T1000 (cell line): ENCODE results near the gene GPM6B.
A peak's percentile ranks its signal among the peaks of the same experiment; 100 is the strongest.

ENCODE experiments used
- DNase-seq: peaks from one replicate; lab custom pipeline; 2025; ENCODE audit warnings: mixed read lengths; lab: John Stamatoyannopoulos, UW

Gene GPM6B

DNA sequence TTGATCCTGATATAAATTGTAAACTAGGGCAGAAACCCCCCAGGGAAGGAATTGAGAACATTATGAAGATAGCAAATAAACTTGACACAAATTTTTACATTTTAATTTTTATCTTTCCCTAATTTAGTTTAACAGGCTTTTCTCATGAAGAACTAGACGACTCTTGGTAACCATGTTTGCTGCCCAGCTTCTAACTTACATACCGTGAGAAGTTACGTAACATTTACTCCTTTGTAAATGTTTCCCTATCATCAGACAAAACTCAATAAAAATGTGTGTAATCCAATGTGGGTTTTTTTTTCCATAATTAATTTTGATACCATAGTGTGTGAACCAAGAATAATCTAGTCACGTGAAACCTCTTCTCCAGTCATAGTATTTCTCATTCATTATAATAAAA lies 48.0 kb downstream of the GPM6B start:
- no peak for DNase-seq

DNA sequence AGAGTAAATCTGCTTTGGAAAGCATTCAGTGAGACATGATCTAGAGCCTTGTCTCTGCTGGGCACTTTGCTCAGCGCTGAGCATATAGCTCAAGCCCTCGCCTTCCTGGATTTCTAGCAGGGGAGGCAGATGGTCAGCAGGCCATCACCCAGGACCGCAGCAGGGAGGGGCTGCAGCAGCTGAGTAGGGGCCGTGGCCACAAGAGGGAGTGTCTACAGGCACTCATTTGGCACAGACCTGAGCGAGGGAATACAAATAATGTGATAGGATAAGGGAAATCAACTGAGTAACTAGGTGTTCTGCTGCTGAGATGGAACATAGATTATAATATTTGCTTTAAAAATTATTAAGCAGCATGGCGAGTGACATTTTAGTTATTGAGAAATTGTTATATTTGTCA lies 52.1 kb downstream of the GPM6B start:
- DNase-seq: no peak

DNA sequence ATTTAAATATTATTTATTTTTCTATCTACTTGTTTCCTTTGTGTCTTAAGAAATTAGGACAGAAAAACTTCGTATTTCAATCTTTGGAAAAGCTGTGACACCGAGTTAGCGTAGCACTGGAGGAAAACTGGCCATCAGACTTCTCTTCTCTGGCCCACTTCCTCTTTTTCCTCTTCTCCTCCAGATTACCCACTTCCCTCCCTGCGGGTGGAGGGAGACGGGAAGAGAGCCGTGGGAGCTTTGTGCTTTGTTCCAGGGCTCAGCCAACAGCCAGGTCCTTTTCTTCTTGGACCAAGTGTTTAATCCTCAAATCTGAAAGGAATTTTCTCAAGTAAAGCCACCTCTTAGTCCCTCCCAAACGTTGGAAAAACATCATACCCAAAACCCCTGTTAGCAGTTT lies 52.6 kb downstream of the GPM6B start:
- DNase-seq: no peak

DNA sequence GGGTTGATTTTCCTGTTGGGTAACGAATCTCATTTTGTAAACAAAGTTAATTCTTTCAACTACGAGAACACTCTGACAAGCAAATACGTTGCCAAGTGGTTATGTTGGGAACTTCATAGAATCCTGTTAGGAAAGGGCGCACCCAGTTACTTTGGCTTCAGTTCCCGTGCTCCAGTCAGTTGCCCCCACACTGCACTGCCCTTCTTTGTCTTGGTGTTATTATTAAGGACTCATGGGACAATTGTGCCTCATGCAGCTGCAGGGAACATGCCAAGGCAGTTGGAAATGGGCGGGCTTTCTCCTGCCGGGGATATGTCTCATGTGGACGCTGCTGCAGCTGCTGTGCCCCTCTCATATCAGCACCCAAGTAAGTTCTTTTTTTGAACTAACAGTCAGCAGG lies 53.4 kb downstream of the GPM6B start:
- DNase-seq: no peak

DNA sequence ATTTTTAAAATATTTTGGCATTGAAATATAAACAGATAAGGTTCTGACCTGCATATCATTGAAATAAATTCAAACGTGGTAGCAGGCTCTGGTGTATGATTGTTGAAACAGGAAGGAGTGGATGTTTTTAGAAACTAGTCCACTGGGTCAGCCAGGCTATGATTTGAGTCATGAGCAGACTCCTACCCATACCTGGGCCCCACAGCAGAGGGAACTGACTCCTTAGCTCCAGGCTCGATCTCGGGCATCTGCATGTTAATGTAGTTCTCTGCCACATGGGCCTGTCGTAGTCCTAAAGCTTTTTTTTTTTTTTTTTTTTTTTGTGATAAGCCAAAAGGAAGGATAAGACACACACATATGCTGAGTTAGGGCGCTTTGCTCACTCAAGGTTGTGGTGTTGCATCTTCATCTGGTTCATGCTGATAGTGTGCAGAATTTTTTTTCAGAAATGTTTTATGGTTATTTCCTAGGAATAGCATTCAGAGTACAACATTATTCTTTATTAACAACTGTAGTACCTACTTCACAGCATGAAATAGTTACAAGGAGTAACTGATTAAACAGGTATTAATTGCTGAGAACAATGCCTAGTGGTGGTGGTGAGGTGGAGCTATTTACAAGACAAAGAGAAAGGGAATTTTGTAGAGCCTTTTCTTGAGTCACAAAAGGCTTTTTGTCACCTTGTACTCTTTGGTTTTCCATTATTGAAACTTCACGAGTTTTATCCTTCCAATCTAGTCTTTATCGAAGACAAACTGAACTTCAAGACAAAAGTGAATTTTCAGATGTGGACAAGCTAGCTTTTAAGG lies 55.1 kb downstream of the GPM6B start:
- no peak for DNase-seq

DNA sequence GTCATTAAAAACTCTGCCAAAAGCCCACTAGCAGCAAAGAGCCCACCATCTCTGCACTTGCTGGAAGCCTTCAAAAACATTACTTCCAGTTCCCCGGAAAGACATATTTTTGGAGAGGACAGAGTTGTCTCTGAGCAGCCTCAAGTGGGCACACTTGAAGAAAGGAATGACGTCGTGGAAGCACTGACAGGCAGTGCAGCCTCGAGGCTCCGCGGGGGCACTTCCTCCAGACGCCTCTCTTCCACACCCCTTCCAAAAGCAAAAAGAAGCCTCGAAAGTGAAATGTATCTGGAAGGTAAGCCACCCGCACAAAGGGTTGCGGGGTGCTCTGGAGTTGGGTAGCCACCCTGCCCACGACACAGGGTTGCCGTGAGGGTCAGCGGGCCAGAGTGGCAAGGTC lies 56.5 kb downstream of the GPM6B start:
- DNase-seq: no peak

DNA sequence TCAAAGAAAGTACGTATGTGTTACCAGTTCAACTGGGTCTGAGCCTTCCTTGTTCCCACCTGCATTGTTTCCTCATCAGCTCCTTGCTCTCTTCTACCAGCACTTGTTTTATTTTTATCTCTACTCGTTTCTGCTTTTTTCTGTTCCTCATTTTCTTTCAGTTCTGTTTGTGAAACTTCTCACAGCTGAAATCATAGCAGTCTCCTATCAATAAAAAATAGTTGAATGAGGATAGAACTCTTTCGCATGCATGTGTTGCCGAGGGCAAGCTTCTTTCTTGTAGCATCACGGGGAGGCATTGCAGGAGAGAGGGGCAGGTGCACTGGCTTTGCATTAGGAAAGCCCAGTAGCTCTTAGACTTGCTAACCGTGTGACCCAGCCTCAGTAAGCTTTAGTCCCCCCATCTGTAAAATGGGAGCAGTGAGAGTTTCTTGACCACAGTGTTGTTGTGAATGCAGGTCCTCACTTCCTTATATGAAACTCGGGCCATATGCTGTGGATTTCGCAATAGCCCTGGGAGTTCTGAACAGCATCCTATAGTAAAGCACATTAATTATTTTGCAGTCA lies 57.7 kb downstream of the GPM6B start:
- no peak for DNase-seq

DNA sequence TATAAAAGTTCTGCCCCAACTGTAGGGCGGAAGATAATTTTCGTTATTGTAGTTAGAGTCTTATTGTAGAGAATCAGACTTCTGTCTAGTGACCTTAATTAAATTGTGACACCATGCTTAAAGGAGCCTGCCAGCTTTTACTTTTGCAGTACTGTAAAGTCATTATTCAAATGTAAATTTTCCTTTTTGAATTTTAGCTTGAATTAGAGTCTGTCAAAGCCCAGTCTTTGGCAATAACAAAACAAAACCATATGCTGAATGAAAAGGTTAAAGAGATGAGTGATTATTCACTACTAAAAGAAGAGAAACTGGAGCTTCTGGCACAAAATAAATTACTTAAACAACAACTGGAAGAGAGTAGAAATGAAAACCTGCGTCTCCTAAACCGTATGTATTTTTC lies 60.5 kb downstream of the GPM6B start:
- no peak for DNase-seq

DNA sequence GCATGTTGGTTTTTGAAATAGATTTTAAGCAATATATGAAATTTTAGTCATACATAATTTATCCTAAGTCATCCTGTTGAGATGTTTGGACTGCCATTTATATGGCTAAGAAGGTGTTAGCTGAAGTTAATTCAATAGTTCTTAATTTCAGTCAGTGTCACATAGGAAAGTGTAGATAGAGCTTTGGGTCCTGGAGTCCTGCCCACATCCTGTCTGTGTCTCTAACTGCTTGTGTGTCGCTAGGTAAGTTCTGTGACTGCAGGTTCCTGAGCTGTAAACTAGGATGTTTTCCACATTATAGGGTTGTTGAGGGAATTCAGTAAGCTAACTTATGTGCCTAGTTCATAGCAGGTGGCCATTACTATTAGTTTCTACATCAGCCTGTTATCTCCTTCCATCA lies 61.6 kb downstream of the GPM6B start:
- no peak for DNase-seq

DNA sequence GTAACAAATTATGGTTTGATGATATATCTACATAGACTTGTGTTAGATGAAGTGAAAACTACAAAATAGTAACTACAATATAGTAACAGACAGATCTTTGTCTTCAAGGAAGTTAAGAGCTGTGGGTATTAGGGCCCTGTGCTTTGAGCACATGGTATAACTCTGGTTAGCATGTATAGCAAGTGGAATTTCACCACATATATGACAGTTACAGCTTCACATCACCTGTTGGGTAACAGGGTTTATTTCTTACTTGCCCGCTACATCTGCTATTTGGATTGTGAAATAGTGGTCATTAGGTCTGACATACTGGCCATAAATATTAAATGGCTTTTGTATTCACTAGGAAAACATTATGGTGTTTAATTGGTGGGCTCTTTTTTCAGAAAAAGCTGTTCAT lies 62.1 kb downstream of the GPM6B start:
- no peak for DNase-seq

DNA sequence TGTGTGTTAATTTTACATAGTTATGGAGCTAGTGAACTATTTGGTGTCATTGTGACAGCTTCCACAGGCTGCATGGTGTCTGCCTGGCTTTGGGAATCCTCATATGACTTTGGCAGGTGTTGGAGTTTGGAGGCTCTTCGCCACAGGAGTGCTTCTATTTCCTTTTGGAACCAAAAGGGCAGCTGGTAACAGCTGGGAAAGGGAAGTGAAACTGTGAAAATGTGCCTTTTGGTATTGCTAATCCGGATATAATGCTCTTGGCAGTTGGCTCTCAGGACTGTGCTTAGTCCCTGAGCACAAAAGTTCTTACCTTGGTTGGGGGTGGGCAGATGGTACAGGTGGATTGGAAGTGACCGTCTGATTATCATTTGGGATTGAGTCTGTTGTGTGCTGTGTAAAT lies 64.2 kb downstream of the GPM6B start:
- DNase-seq: no peak

DNA sequence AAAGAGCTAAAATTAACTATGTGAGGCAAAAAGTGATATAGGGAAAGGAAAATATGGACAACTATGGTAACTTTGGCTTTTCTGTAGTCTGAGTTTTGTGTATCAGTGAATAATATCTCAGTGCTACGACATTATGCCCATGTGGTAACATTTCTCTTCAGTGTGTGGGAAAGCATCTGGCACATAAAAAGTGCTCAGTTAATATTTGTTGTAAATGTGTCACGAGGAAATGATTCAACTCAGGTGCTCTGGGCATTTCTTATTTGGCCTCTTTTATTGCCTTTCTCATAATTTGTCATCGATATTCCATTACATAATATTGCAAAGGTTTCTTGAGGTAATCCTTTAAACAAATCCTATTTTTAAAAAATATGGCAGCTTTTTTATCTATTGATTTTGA lies 64.8 kb downstream of the GPM6B start:
- no peak for DNase-seq

DNA sequence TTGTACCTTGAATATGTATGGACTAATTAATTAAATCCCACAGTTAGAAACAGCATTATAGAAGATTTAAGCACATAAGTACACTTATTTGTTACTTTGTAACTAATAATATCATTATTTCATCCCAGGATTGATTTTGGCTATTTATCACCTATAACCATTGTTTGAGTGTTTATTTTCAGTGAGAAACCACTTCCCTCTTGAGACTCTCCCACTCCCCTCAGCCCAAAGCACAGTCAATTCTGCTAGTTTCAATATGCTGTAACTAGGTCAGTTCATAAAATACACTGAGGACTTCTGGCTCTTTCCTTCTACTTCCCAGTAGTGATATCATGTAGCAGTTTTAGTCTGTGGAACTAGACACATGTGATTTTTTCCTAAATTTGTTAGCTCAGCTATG lies 66.1 kb downstream of the GPM6B start:
- no peak for DNase-seq

DNA sequence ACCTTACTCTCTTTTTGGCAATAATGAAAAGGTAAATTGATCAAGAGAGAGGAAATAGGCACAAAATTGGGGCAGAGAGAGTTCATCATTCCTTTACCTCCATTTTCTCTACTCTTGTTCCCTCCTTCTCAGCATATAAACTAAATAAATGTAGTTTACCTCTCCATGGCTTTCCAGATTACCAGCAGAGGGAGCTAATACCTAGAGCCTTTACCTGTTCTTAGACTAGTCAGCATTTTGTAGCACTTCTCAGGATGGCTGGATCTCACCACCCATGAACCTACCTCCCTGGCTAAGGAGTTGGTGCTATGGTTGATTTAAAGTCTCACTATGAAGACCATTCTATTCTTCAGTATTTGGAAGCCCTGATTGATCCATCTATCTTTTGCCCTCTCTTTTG lies 66.7 kb downstream of the GPM6B start:
- DNase-seq: no peak

DNA sequence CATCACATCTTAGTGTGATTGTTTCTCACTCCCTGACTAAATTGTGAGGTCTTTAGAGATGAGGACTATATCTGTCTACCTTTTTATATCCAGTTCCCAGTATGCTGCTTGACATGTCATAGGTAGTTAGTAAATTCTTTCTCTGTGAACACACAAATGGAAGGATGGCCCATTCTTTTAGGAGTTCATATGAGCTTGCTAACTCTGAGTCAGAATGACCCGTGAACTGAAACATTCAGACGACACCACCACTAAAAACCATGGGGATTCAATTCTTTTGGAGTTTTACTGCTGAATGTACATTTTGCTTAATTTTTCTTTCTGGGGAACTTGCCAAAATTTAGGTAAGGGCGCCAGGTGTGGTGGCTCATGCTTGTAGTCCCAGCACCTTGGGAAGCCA lies 68.4 kb downstream of the GPM6B start:
- no peak for DNase-seq

DNA sequence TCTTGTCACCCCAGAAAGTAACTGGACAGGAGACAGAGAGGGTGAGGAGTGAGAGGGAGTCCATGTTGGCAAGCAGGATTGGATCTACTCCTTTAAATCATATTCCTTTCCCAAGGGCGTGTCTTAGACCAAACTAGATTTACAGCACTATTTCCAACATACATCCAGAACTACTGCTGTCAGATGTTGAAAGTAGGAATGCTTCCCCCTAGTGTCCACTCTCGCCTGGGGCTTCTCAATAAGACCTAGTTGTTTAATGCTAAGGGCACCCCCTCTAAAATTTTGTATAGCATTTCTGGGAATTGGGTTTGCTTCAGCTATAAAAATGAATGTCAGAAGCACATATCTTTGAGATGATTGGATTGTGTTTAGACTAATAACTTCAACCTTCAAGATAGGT lies 69.1 kb downstream of the GPM6B start:
- DNase-seq: no peak

DNA sequence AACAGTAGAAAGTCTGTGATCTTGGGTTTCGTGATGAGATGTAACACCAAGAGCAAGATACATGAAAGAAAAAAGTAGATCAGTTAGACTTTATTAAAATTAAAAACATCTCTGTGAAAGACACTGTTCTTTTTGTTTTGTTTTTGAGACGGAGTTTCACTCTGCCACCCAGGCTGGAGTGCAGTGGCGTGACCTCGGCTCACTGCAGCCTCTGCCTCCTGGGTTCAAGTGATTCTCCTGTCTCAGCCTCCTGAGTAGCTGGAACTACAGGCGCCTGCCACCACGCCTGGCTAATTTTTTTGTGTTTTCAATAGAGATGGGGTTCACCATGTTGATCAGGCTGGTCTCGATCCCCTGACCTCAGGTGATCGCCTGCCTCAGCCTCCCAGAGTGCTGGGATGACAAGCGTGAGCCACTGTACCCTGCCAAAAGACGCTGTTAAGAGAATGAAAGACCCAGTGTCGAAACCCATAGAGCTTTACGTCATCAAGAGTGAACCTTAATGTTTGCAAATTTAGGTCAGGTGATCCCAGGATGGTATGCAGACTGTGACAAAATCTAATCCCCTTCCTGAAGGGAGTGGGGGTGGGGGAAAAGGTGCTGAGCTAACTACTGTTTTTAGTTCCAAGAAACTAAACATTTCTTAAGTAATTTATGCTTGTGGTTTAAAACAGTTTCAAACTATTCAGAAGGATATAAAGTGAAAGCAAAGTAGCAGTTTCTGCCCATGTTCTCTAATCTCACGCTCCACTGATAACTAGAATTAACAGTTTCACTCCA lies 74.3 kb downstream of the GPM6B start:
- DNase-seq: no peak

DNA sequence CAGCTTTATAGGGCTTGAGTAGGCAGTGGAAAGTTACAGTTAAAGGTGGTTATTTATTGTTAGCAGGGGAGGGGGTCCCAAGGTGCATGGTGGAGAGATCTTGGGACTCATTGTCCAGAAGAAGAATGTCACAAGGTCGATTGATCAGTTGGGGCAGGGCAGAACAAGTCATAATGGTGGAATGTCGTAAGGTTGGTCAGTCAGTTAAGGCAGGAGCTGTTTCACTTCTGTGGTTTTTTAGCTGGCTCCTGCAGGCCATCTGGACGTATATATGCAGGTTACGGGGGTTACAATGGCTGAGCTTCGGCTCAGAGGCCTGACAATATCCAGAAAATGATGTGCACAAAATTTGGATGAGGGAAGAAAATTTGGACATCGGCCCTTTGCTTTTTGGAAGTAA lies 75.2 kb downstream of the GPM6B start:
- DNase-seq: no peak

DNA sequence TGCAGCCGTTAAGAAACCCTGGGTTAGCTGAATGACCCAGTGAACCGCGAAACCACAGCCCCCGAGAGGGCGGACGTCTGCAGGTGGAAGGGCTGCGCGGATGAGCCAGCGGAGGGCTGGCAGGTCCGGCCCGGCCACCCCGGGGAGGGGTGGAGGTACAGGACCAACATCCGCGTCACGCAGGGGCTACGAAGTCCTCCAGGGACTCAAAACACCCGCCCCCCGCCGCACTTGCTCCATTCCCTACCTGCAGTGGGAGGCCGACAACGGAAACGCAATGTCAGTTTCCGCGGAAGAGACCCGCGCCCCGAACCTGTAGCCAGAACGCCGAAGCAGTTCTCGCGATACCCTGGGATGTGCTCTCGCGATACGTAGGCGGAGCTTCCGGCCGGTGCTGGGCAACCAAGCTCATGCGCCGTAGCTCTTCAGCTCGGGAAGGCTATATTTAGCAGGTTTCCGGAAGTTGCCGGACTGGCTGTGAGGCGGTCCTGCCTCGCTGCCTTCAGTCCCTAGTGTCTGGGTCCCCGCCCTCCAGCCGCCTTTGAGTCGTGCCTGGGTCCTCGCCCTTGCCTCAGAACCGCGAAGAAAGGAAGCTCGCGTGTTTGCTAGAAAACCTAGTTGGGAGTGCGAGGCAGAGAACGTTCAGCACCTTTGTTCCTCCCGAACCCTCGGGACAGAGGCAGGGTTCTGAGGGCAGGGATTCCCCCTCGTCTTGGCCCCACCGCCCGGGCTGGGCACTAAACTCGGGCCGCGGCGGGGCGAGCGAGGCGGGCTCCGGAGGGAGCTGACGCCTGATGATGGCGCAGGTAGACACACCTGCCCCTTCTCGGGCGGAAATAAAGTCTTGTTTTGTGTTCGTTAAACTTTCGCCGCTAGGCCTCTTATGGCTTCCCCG lies 82.4 kb downstream of the GPM6B start, which contains the start of the genes OFD1 and TRAPPC2:
TSS of gene OFD1 (plus strand) at position 471 of the 895 bp plus-strand sequence. CDS start at position 795, 324 bp downstream.
TSS of gene TRAPPC2 (minus strand) at position 343 of the 895 bp plus-strand sequence. CDS start 14,657 bp downstream, outside the sequence.
- peak; percentile 84 for DNase-seq

DNA sequence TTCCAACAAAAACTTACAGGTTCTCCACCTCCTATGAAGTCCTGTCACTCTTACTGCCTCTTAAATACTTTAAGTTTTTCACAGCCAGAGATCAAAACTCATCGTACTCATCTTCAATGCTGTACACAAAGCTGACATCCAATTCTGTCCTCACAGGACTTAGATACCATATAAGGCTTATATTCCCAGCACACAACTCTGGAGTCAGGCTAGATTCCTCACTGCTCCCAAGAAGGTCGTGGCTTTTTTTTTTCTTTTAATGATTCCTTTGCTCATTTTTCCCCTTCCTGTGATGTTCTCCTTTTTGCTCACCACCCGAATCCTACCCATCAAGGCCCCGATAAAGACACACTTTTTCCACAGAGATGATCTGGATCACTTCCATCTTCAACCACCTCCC lies 83.4 kb downstream of the GPM6B start:
- DNase-seq: no peak

DNA sequence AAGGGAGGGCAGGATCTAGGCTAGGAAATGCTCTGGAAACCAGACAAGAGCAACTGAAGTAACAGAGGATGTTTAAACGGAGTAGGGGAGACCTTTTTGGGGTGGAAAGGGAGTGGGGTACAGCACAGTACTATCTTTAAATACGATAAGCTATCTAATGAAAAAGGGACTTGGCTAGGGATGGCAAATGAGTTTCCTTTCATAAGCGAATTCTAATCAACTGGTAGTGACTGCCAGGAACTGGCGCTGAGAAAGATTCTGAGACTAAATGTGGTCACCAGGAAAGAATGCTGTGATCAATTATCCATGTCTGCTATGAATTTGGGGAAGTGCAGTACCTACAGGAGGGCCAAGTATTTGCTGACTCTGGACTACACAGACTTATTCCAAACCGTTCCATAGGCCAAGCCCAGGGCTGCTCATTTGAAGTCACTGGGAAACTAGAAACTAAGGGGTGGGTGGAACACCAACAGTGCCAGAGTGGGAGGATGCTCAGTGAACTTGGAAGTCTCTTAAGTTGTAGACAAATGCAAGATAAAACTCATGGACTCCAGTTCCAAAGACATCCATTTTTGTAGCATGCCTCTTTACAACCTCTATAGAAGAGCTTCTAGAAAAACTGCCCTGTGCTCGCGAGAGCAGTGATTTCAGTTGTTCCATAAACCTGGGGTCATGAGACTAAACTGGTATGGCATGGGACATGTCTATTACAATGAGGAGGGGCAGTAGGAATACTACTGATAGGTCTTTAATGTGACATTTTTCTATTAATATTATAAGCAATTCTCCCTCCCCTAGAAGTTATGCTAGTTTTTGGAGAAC lies 84.4 kb downstream of the GPM6B start:
- no peak for DNase-seq
